ENCODE results near the gene RIPK4. TPM values are rescaled to one million over a fixed set of nuclear protein-coding genes. Genes with fewer than 3 reads are reported as not detected.

The RIPK4 gene
- polyA plus RNA-seq, 1 donor from 2014 or later, result not detected

DNA sequence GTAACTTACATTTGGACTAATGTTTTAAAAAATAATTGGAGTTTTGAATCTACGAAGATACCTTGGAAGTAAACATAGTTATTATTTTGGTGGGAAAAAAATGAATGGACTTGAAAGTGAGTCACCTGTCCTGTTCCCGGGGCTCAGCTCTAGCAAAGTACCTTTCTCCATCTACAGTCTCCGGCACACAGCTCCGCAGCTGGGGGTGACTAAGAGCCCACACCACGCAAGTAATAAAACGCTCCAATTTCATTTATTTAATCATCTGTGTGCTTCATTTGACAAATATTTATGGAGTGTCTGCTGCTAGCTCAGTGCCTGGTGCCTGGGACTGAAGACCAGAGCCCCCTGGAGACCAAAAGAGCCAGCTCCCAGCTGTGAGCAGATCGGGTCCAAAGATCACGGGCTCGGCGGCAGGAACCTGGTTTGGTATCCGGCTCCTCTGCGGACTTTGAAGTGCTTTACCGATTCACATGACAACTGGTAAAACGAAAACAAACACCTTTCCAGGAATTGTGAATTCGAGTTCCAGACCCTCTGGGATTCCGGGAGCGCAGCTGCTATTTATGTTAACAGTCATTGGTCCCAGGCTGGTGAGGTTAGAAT is 1.7 kb upstream of the RIPK4 start:
- H3K9me3 ChIP-seq (ENCODE audit: low read length), result no peaks in the 10 kb centered on the region
- no peak overlapping the region for H3K27ac ChIP-seq (ENCODE audit: low read length)
- H2AFZ ChIP-seq (ENCODE audit: low read depth, low read length), result no peak overlapping the region
- H3K9me2 ChIP-seq (ENCODE audit: insufficient read depth, low read length), result no peaks in the 10 kb centered on the region
- H3K9ac ChIP-seq (ENCODE audit: low read length), result no peak overlapping the region
- no peak overlapping the region for H3K4me2 ChIP-seq (ENCODE audit: low read length)
- no peaks in the 10 kb centered on the region for H3K79me2 ChIP-seq (replicated peaks; ENCODE audit: insufficient read depth, low read length)
- H3K36me3 ChIP-seq (ENCODE audit: insufficient read depth, low read length), result no peaks in the 10 kb centered on the region
- H3K4me3 ChIP-seq (ENCODE audit: low read length), result no peak overlapping the region
- no peaks in the 10 kb centered on the region for H3F3A ChIP-seq (ENCODE audit: insufficient read depth, low read length, poor library complexity, severe bottlenecking)
- H4K20me1 ChIP-seq (ENCODE audit: insufficient read depth), result no peaks in the 10 kb centered on the region
- TF ChIP-seq EZH2 (IDR thresholded peaks at IDR 0.05; ENCODE audit: borderline replicate concordance, insufficient read depth, low read length, poor library complexity, severe bottlenecking) (no peak), SMC3 (conservative IDR thresholded peaks at IDR 0.05; ENCODE audit: poor library complexity) (no peak), MXI1 (conservative IDR thresholded peaks at IDR 0.05; ENCODE audit: poor library complexity, severe bottlenecking) (no peak), RAD21 (conservative IDR thresholded peaks at IDR 0.05) (no peak), TAF1 (IDR thresholded peaks at IDR 0.05; ENCODE audit: low read depth) (no peak), POLR2AphosphoS5 (IDR thresholded peaks at IDR 0.05) (no peak), EP300 (conservative IDR thresholded peaks at IDR 0.05; ENCODE audit: poor library complexity, severe bottlenecking) (no peak)
- TF ChIP-seq, protein P1, sequence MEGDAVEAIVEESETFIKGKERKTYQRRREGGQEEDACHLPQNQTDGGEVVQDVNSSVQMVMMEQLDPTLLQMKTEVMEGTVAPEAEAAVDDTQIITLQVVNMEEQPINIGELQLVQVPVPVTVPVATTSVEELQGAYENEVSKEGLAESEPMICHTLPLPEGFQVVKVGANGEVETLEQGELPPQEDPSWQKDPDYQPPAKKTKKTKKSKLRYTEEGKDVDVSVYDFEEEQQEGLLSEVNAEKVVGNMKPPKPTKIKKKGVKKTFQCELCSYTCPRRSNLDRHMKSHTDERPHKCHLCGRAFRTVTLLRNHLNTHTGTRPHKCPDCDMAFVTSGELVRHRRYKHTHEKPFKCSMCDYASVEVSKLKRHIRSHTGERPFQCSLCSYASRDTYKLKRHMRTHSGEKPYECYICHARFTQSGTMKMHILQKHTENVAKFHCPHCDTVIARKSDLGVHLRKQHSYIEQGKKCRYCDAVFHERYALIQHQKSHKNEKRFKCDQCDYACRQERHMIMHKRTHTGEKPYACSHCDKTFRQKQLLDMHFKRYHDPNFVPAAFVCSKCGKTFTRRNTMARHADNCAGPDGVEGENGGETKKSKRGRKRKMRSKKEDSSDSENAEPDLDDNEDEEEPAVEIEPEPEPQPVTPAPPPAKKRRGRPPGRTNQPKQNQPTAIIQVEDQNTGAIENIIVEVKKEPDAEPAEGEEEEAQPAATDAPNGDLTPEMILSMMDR (IDR thresholded peaks at IDR 0.05; ENCODE audit: poor library complexity, severe bottlenecking), result no peak
- TF ChIP-seq, protein P2, sequence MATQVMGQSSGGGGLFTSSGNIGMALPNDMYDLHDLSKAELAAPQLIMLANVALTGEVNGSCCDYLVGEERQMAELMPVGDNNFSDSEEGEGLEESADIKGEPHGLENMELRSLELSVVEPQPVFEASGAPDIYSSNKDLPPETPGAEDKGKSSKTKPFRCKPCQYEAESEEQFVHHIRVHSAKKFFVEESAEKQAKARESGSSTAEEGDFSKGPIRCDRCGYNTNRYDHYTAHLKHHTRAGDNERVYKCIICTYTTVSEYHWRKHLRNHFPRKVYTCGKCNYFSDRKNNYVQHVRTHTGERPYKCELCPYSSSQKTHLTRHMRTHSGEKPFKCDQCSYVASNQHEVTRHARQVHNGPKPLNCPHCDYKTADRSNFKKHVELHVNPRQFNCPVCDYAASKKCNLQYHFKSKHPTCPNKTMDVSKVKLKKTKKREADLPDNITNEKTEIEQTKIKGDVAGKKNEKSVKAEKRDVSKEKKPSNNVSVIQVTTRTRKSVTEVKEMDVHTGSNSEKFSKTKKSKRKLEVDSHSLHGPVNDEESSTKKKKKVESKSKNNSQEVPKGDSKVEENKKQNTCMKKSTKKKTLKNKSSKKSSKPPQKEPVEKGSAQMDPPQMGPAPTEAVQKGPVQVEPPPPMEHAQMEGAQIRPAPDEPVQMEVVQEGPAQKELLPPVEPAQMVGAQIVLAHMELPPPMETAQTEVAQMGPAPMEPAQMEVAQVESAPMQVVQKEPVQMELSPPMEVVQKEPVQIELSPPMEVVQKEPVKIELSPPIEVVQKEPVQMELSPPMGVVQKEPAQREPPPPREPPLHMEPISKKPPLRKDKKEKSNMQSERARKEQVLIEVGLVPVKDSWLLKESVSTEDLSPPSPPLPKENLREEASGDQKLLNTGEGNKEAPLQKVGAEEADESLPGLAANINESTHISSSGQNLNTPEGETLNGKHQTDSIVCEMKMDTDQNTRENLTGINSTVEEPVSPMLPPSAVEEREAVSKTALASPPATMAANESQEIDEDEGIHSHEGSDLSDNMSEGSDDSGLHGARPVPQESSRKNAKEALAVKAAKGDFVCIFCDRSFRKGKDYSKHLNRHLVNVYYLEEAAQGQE (IDR thresholded peaks at IDR 0.05; ENCODE audit: borderline replicate concordance), result no peak
- H3K27me3 ChIP-seq (ENCODE audit: insufficient read depth, low read depth, low read length), result peaks cover 80% of the 10 kb centered on the region

DNA sequence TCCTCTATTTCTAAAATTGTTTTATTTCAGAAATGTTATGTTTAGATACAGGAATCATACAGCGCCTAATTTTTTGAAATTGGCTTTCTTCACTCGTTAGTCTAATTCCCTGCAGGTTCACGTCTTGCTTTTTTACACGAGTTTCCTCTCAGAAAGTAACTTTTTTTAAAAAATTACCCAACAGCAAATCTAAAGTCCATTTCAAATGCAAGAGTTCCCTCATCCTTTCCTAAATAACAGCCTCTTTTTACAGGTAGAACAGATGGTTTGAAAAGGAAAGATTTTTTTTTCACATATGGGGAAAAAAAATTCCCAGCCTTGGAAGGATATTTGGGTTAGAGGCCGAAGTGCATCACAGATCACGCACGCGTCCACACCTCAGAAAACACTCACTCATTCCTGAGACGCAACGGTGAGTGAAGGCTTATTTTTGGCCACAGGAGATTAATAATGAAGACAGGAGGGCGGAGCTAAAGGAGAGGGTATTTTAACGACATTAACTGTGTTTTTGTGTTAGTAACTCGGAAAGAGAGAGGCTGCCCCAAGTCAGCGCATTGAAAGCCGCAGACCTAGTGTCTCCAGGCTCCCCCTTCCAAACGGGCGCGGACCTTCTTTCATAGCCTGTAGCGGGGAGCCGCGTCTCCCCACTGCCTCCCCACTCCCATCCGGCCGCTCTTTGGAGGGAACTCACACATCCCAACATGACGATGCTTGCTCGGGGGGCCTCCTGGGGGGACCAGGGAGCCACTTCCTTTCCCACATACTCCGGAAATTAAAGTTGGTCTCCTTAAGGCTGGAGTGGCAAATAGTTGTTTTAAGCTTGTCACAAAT is 969 bp upstream of the RIPK4 start:
- Histone ChIP-seq H3K27ac (ENCODE audit: low read length) (no peak overlapping the region), H3K79me2 (replicated peaks; ENCODE audit: insufficient read depth, low read length) (no peaks in the 10 kb centered on the region), H3F3A (ENCODE audit: insufficient read depth, low read length, poor library complexity, severe bottlenecking) (no peaks in the 10 kb centered on the region), H3K9ac (ENCODE audit: low read length) (no peak overlapping the region), H3K9me2 (ENCODE audit: insufficient read depth, low read length) (no peaks in the 10 kb centered on the region), H3K4me2 (ENCODE audit: low read length) (no peak overlapping the region), H4K20me1 (ENCODE audit: insufficient read depth) (no peaks in the 10 kb centered on the region), H3K27me3 (ENCODE audit: insufficient read depth, low read depth, low read length) (peaks cover 87% of the 10 kb centered on the region), H3K4me3 (ENCODE audit: low read length) (no peak overlapping the region), H3K36me3 (ENCODE audit: insufficient read depth, low read length) (no peaks in the 10 kb centered on the region), H3K9me3 (ENCODE audit: low read length) (no peaks in the 10 kb centered on the region), H2AFZ (ENCODE audit: low read depth, low read length) (no peak overlapping the region)
- TF ChIP-seq, protein P1 (IDR thresholded peaks at IDR 0.05; ENCODE audit: poor library complexity, severe bottlenecking), result no peak
- no peak for TF ChIP-seq EP300 (conservative IDR thresholded peaks at IDR 0.05; ENCODE audit: poor library complexity, severe bottlenecking)
- TF ChIP-seq MXI1 (conservative IDR thresholded peaks at IDR 0.05; ENCODE audit: poor library complexity, severe bottlenecking), result no peak
- TF ChIP-seq EZH2 (IDR thresholded peaks at IDR 0.05; ENCODE audit: borderline replicate concordance, insufficient read depth, low read length, poor library complexity, severe bottlenecking), result no peak
- no peak for TF ChIP-seq RAD21 (conservative IDR thresholded peaks at IDR 0.05)
- TF ChIP-seq TAF1 (IDR thresholded peaks at IDR 0.05; ENCODE audit: low read depth), result no peak
- TF ChIP-seq, protein P2 (IDR thresholded peaks at IDR 0.05; ENCODE audit: borderline replicate concordance), result no peak
- no peak for TF ChIP-seq SMC3 (conservative IDR thresholded peaks at IDR 0.05; ENCODE audit: poor library complexity)
- no peak for TF ChIP-seq POLR2AphosphoS5 (IDR thresholded peaks at IDR 0.05)
